GM12875 (cell line): ENCODE data around the gene PRM1.

Experiments used
- H3K4me3 ChIP-seq: one replicate; pipeline ENCODE4 v1.5.1; 2011; ENCODE audit warnings: low read depth, low read length, control low read depth
- TF ChIP-seq, protein P1 (sequence below): IDR thresholded peaks from 2 replicates; pipeline ENCODE4 v1.5.1; 2011; ENCODE audit warnings: low read depth, mild to moderate bottlenecking, control low read depth, inconsistent platforms, low read length, moderate library complexity, borderline replicate concordance; ENCODE audit not compliant: insufficient read depth

PRM1 gene

DNA sequence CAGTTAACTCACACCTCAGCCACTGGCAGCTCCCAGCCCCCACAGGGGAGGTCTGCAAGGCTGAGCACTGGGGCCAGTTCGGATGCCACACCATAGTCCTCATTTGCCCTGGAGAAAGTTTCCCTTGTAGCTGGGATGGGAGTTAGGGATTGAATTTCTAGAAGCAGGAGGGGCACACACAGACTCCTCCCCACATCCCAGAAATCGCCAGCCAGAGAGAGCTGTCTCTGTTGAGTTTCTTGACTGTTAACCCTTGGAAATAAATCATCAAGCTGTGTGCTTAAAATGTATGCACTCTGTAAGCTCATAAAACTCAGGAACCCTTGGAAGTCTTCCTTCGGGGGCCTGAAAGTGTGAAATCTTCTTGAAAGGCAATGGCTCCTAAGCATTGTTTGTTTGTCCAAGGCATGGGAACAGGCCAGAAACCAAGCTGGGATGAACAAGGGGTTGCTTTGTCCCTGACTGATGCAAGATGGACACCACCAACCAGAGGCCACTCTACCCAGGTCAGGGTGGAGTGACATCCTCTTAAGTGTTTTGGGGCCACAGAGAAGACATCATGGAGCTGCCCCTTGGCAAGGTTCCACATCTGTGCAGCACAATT is 7.3 kb downstream of the PRM1 start:
- no peak overlapping the region for H3K4me3 ChIP-seq
- TF ChIP-seq, protein P1, sequence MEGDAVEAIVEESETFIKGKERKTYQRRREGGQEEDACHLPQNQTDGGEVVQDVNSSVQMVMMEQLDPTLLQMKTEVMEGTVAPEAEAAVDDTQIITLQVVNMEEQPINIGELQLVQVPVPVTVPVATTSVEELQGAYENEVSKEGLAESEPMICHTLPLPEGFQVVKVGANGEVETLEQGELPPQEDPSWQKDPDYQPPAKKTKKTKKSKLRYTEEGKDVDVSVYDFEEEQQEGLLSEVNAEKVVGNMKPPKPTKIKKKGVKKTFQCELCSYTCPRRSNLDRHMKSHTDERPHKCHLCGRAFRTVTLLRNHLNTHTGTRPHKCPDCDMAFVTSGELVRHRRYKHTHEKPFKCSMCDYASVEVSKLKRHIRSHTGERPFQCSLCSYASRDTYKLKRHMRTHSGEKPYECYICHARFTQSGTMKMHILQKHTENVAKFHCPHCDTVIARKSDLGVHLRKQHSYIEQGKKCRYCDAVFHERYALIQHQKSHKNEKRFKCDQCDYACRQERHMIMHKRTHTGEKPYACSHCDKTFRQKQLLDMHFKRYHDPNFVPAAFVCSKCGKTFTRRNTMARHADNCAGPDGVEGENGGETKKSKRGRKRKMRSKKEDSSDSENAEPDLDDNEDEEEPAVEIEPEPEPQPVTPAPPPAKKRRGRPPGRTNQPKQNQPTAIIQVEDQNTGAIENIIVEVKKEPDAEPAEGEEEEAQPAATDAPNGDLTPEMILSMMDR: no peak

DNA sequence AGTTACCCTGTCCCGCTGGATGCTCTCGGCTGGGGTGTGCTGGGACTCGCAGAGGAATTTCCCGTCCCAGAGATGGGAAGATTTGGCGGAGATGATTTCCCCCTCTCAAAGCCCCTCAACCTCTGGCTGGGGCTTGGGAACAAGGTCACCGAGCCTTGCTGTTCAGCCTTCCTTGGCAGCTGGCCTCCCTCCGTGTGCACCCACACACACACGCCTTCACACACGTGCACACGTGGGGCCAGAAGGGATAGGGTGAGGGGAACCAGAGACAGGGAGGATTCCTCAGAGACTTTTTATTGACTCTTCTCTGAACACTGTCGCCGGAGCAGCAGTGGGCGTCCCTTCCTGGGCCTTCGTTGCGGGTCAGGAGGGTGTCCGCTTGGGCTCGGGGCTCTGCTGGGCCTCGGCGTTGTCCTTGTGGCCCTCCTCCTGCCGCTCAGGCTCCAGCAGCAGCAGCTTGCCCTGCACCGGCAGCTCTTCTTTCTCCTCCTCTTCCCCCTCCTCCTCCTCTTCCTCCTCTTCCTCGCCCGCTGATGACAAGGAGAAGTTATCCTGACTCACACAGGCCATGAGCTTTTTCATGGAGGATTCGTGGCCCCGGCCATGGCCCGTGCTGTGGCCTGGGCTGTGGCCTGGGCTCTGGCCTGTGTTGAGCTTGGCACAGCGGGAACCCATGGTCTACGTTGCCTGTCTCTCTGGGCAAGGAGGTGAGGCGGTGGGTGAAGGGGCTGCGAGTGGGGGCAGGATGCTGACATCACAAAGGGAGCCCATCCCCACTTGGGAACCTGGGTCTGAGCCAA is 8.0 kb downstream of the PRM1 start, which contains the start of gene PRM3:
TSS of gene PRM3 (minus strand) at position 709 of the 800 bp plus-strand sequence. CDS start at position 675, 34 bp downstream.
- H3K4me3 ChIP-seq: no peak within 1 kb of the TSS
- TF ChIP-seq, protein P1: no peak

DNA sequence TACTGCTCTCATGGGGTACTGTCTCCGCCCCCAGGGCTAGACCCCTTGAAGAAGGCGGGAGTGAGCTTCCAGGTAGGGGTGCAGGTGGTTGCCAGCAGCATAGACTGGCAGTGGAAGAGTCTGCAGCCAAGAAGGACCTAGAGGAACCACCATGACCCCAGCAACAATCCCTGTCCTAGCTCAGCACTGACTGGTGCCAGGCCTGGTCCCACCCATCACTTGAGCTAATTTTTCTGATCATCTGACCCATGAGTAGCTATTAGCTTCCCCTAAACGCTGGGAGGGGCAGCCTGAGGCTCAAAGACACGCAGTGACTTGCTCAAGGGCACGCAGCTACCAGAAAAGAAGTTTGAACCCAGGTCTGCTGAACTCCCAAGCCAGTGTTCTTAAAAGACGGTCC is 8.6 kb downstream of the PRM1 start:
- H3K4me3 ChIP-seq: no peak overlapping the region
- TF ChIP-seq, protein P1: no peak

GRCh38 chr16:11271610-11272009 is 9.5 kb downstream of the PRM1 start:
- H3K4me3 ChIP-seq: no peak overlapping the region
- TF ChIP-seq, protein P1: no peak

DNA sequence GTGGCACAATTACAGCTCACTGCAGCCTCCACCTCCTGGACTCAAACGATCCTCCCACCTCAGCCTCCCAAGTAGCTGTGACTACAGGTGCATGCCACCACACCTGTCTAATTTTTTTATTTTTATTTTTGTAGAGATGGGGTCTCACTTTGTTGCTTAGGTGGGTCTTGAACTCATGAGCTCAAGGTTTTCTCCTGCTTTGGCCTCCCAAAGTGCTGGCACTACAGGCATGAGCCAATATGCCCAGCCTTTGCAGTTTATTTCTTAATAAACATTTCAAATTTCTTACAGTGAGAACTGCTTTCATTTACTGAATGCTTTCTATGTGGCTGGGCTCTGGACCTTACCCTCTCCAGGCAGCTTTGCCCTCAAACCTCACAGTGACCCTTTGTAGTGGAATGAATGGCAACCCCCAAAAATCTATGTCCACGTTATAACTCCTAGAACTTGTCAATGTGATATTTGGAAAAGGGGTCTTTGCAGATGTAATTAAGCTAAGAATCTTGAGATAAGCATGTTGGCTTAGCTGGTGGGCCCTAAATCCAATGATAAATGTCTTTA is 10.4 kb downstream of the PRM1 start:
- no peak overlapping the region for H3K4me3 ChIP-seq
- TF ChIP-seq, protein P1: no peak

- TF ChIP-seq, protein P1: no peak
- H3K4me3 ChIP-seq: no peak within 1 kb of the TSS
Observed at GRCh38 chr16:11268921-11269375, 12.2 kb downstream of the PRM1 start, which contains the start of gene TNP2. TSS of gene TNP2 (minus strand) at chr16:11269325. CDS start at chr16:11269262, 63 bp downstream.
